ENCODE data around the gene FANCC.

FANCC gene, protein sequence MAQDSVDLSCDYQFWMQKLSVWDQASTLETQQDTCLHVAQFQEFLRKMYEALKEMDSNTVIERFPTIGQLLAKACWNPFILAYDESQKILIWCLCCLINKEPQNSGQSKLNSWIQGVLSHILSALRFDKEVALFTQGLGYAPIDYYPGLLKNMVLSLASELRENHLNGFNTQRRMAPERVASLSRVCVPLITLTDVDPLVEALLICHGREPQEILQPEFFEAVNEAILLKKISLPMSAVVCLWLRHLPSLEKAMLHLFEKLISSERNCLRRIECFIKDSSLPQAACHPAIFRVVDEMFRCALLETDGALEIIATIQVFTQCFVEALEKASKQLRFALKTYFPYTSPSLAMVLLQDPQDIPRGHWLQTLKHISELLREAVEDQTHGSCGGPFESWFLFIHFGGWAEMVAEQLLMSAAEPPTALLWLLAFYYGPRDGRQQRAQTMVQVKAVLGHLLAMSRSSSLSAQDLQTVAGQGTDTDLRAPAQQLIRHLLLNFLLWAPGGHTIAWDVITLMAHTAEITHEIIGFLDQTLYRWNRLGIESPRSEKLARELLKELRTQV

DNA sequence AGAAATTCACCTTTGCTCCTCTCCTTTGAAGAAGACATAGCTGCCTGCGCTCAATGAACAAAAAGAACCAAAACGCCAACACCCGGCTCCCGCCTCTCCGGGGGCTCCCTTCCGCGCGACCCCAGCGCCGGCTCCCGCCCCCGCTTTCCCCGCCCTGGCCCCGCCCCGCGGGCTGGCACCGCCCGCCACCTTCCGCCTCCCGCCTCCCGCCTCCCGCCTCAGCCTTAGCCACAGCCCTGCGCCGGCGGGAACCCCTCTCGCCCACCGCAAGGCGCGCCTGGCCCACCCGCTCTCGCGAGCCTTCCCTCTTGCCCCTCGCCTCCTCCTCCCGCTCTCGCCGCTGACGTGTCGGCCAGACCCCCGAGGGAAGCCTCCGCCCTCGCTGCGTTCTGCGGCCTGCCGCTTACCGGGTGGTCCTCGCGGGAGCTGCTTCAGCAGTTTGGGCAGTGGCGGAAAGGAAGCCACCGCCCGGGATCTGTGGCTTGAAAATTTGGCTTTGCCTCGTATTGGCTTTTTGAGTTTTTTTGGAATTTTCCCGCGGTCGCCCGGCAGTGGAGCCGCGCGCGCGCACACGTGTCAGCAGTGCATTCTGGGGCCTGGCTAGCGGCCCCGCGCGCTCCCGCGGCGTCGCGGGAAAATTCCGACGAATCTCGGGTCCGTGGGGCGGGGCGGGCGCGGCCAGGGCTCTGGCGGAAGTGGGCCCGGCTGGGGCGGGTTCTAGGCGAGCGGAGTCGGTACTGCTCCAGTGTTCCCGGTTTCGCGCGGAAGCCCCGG, at the start of gene FANCC:
TSS of gene FANCC (minus strand) at position 591 of the 774 bp plus-strand sequence. CDS start 68,418 bp downstream, outside the sequence.
- Histone ChIP-seq H3K36me3 (ENCODE audit: insufficient read depth, low read length) (no peaks in the 10 kb centered on the region), H3K4me1 (ENCODE audit: insufficient read depth, low read length) (peaks cover 9% of the 10 kb centered on the region; the same call in 1 of the 2 replicates), H3K9ac (ENCODE audit: low read depth, low read length) (peak within 1 kb of the TSS; percentile 87), H3K9me3 (ENCODE audit: control insufficient read depth, insufficient read depth, low read length) (no peaks in the 10 kb centered on the region)

DNA sequence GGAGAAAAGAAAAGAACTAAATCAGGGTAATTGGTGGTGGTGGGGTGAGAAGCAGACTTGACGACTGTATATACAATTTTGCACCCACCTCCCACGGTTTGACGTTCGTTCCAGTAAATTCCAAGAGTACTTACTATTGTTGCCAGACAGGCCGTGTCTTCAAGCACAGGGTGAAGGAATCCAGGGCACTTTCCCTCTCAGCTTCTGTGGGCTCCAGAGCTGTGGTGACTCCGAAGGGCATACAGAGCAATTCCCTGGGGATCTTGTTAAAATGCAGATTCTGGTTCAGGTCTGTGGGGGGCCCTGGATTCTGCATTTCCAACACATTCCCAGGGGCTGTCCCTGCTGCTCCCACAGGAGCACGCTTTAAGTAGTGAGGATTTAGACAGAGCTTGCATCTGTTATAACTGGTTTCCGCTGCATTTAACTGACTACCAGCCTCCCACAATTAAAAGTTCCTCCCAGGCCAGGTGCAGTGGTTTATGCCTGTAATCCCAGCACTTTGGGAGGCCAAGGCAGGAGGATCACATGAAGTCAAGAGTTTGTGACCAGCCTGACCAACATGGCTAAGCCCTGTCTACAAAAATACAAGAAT, 49.3 kb upstream of the FANCC start:
- Histone ChIP-seq H3K36me3 (ENCODE audit: insufficient read depth, low read length) (no peaks in the 10 kb centered on the region), H3K9ac (ENCODE audit: low read depth, low read length) (no peak overlapping the region), H3K4me1 (ENCODE audit: insufficient read depth, low read length) (peaks cover 6% of the 10 kb centered on the region), H3K9me3 (ENCODE audit: control insufficient read depth, insufficient read depth, low read length) (no peaks in the 10 kb centered on the region)

DNA sequence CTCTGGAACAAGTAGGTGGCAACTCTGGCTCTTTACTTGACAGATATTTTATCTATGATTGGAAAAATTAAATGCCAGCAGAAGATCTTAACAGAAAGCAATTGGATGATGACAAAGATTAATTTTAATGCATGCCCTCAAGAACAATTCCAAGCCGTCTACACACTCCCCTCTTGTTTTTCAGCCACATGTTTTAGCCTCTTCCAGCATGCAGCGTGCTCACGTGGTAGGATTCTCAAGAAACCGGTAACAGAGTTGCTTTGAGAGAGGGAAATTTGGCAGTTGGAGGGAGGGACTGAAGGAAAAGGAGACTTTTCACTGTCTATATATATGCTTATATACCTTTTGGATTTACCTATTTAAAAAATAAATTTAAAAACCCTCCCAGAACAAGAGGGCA, 48.3 kb upstream of the FANCC start:
- H3K9ac ChIP-seq (ENCODE audit: low read depth, low read length), result no peak overlapping the region
- H3K4me1 ChIP-seq (ENCODE audit: insufficient read depth, low read length), result peaks cover 6% of the 10 kb centered on the region
- H3K9me3 ChIP-seq (ENCODE audit: control insufficient read depth, insufficient read depth, low read length), result no peaks in the 10 kb centered on the region
- H3K36me3 ChIP-seq (ENCODE audit: insufficient read depth, low read length), result no peaks in the 10 kb centered on the region

DNA sequence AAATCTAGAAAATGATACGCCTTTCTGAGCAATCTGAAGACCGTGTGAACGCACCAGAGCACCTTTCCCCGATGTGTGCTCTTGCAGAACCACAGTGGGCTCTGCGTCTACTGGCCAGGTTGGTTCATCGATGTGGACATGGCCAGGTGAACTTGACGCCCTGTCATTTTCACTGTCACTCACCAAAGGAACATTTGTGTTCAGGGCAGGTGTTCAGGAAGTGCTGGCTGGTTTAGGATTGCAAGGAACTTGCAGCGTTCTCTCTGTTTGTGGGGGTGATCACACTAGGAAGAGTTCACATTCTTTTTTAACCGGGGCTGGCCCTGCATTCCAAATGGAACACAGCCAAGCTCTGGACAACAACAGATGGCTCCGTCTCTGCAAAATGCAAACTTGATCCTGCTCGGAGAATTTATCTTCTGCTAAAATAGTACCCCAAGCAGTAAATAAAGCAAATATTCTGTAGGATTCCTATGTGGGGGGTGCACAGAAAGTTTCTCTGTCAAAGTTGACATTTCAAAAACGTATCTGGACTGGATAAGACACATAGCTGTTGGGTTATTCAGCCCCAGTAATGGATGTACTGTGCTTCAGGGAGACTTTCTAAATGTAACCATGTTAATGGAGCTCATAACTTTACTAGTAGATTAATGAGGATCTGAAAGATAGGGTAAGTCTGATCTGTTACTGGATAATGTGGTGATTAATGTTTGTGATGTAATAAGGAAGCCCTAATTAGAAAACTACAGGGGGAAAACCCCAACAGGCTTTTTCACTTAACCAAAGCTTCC, 45.7 kb upstream of the FANCC start:
- H3K9ac ChIP-seq (ENCODE audit: low read depth, low read length), result no peak overlapping the region
- H3K4me1 ChIP-seq (ENCODE audit: insufficient read depth, low read length), result peaks cover 6% of the 10 kb centered on the region
- H3K9me3 ChIP-seq (ENCODE audit: control insufficient read depth, insufficient read depth, low read length), result no peaks in the 10 kb centered on the region
- H3K36me3 ChIP-seq (ENCODE audit: insufficient read depth, low read length), result no peaks in the 10 kb centered on the region

DNA sequence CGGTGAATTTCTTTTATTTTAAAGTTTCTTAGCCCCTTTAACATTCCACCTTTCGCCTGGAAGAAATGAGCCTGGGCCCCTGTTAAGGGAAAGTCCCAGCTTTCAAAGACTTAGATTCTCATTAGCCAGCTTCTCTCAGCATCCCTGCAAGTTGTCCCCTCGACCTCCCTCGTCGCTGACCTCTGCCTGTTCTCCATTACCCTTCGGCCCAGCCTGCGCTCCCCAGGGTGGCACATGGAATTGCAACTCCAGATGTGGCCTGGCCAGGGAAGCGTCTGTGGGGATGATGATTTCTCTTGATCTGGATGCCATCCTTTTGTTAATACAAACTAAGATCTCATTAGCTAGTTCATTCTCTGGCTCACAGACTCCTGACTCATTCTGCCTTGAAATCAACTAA, 43.4 kb upstream of the FANCC start:
- Histone ChIP-seq H3K9ac (ENCODE audit: low read depth, low read length) (no peak overlapping the region), H3K36me3 (ENCODE audit: insufficient read depth, low read length) (no peaks in the 10 kb centered on the region), H3K4me1 (ENCODE audit: insufficient read depth, low read length) (no peaks in the 10 kb centered on the region), H3K9me3 (ENCODE audit: control insufficient read depth, insufficient read depth, low read length) (no peaks in the 10 kb centered on the region)

DNA sequence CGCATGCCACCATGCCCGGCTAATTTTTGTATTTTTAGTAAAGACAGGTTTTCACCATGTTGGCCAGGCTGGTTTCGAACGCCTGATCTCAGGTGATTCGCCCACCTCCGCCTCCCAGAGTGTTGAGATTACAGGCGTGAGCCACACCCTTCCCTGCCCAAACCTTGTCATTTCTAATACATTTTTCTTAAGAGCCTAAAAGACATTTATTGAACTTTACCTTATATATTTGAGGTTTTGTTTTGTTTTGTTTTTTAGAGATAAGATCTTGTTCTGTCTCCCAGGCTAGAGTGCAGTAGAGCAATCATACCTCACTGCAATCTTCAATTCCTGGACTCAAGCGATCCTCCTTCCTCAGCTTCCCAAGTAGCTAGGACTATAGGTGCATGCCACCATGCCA, 39.8 kb upstream of the FANCC start:
- Histone ChIP-seq H3K9ac (ENCODE audit: low read depth, low read length) (no peak overlapping the region), H3K9me3 (ENCODE audit: control insufficient read depth, insufficient read depth, low read length) (no peaks in the 10 kb centered on the region), H3K4me1 (ENCODE audit: insufficient read depth, low read length) (no peaks in the 10 kb centered on the region), H3K36me3 (ENCODE audit: insufficient read depth, low read length) (no peaks in the 10 kb centered on the region)

DNA sequence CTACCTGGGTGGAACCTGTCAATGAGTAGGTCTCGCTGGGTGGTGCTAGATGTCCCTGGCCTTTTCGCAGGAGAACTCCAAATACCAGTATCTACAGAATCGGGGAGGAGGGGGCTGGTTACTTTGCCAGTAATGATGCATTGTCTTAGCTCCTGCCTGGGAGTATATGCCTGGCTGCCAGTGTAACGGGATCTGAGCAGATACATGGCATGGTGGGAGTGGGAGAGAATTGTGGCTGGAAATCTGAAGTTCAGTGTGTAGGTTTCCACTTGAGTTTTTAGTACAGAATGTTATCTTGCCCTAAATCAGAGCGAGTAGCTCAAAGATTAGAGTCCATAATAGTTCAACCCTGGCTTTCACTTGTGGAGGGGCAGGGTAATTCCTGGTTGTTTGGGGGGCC, 38.0 kb upstream of the FANCC start:
- H3K4me1 ChIP-seq (ENCODE audit: insufficient read depth, low read length), result no peaks in the 10 kb centered on the region
- no peaks in the 10 kb centered on the region for H3K9me3 ChIP-seq (ENCODE audit: control insufficient read depth, insufficient read depth, low read length)
- H3K36me3 ChIP-seq (ENCODE audit: insufficient read depth, low read length), result no peaks in the 10 kb centered on the region
- H3K9ac ChIP-seq (ENCODE audit: low read depth, low read length), result no peak overlapping the region

DNA sequence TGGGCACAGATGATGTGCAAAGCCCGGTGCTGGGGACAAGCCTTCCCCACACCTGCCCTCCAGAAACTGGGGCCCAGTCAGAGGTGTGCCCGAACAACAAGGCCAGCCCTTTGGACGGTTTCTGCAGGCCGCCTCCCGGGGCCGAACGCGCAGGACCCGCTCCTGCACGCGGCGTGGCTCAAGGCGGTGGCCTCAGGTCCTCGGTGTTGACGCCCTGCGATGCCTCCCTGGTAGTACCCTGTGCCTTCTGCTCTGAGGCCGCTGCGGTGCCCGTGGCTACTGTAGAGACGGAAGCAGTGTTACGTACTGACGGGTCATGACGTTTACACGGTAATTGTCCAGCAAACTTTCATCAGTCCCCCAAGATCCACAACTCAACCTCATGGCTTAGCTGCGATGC, 33.5 kb upstream of the FANCC start:
- no peaks in the 10 kb centered on the region for H3K36me3 ChIP-seq (ENCODE audit: insufficient read depth, low read length)
- no peak overlapping the region for H3K9ac ChIP-seq (ENCODE audit: low read depth, low read length)
- no peaks in the 10 kb centered on the region for H3K4me1 ChIP-seq (ENCODE audit: insufficient read depth, low read length)
- no peaks in the 10 kb centered on the region for H3K9me3 ChIP-seq (ENCODE audit: control insufficient read depth, insufficient read depth, low read length)

DNA sequence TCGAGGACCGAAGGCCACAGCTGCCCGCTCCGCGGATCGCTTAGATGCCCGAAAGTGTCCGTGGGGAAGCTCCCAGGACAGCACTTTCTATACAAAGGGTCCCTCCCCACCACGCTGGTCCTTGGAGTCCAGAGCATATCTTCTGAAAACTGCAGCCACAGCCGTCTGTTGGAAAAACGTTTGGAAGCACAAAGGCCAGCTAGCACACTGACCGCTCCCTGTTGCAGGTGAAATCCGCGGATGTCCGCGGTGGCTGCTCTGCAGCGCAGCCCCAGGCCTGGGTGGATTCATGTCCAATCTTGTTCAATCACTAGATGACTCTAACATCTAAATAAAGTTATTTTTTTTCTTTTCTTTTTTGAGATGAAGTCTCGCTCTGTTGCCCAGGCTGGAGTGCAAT, 32.8 kb upstream of the FANCC start:
- H3K9me3 ChIP-seq (ENCODE audit: control insufficient read depth, insufficient read depth, low read length), result no peaks in the 10 kb centered on the region
- no peaks in the 10 kb centered on the region for H3K36me3 ChIP-seq (ENCODE audit: insufficient read depth, low read length)
- H3K4me1 ChIP-seq (ENCODE audit: insufficient read depth, low read length), result no peaks in the 10 kb centered on the region
- H3K9ac ChIP-seq (ENCODE audit: low read depth, low read length), result peak overlapping the region; percentile 56; the same call in 1 of the 2 replicates

DNA sequence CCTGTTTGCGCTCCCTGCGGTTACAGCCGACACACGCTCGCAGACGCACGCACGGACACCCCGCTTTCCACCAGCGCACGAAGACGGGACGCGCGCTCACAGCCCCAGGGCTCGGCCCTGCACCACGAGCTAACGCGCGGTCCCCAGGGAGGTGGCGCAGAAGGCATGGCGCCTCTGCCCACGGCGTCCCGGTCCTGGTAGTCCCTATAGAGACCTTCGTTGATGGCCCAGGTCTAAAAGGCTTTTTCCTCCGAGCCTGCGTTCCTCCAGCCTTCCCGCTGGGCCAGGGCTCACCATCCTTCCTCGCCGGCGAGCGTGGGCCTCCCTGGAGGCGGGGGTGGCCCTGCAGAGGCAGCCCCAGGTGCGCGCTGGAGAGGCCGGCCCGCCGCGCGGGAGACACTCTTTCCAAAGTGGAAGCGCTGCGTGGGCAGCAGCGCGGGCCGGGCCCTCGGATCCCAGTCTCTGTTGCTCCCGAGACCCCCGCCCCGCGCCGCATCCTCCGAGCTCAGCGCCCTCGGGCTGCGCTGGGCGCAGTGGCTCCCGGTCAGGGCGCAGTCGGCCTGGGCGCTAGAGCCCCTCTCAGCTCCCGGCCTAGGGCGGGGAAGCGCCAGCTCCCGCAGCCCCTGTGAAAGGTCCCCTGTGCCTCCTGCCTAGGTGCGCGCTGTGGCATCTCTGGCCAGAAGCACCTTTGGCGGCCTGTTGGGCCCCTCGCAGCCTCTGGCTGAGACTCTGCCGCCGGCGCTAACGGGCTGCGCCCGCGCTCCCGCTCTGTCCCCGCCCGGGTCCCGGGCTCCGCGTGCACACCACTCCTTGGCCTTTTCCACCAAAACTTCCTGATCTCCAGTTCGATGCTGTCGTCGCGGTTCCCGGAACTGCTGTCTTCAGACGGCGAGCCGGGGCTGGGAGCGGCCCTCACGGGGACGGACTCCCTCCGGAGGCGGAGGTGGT, 31.9 kb upstream of the FANCC start:
- Histone ChIP-seq H3K9ac (ENCODE audit: low read depth, low read length) (peak overlapping the region; percentile 56), H3K4me1 (ENCODE audit: insufficient read depth, low read length) (no peaks in the 10 kb centered on the region), H3K36me3 (ENCODE audit: insufficient read depth, low read length) (no peaks in the 10 kb centered on the region), H3K9me3 (ENCODE audit: control insufficient read depth, insufficient read depth, low read length) (no peaks in the 10 kb centered on the region)

DNA sequence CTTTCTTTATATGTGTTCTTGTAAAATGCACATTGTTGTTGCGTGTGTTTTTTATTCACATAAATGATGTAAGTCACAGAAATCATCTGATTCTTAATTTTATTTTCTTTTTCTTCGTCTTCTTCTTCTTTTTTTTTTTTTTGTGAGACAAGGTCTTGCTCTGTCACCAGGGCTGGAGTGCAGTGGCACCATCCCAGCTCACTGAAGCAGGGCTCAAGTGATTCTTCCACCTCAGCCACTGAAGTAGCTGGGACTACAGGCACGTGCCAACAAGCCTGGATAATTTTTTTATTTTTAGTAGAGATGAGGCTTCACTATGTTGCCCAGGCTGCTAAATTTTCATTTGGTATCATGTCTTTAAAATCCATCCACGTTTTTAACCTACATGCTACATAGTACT, 28.5 kb upstream of the FANCC start:
- Histone ChIP-seq H3K4me1 (ENCODE audit: insufficient read depth, low read length) (no peaks in the 10 kb centered on the region), H3K9ac (ENCODE audit: low read depth, low read length) (no peak overlapping the region), H3K9me3 (ENCODE audit: control insufficient read depth, insufficient read depth, low read length) (no peaks in the 10 kb centered on the region), H3K36me3 (ENCODE audit: insufficient read depth, low read length) (no peaks in the 10 kb centered on the region)

DNA sequence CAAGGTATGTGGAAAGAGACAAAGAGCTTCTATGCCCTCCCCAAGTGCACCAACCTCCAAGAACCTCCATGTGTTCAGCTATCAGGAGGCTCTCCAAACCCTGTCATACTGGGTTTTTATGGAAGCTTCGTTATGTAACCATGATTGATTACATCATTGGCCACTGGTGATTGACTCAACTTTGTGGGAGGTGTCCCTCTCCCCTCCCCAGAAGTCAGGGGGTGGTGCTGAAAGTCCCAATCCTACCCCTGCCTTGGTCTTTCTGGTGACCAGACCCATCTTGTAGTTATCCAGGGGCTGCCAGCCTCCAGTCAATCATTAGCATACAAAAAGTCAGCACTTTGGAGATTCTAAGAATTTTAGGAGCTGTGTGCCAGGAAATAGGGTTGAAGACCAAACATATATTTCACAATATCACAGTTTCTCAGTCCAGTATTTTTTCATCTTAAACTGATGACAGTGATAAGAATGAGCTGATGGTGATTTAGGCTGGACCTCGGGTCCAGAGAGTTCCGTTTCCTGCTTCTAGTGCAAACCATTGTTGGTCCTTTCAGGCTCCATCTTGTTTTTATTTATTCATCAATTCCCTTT, 27.3 kb upstream of the FANCC start:
- H3K9ac ChIP-seq (ENCODE audit: low read depth, low read length), result no peak overlapping the region
- no peaks in the 10 kb centered on the region for H3K4me1 ChIP-seq (ENCODE audit: insufficient read depth, low read length)
- no peaks in the 10 kb centered on the region for H3K36me3 ChIP-seq (ENCODE audit: insufficient read depth, low read length)
- no peaks in the 10 kb centered on the region for H3K9me3 ChIP-seq (ENCODE audit: control insufficient read depth, insufficient read depth, low read length)

Measured in ES-I3 (cell line).